ENCODE data around the gene NR2C1.

DNA sequence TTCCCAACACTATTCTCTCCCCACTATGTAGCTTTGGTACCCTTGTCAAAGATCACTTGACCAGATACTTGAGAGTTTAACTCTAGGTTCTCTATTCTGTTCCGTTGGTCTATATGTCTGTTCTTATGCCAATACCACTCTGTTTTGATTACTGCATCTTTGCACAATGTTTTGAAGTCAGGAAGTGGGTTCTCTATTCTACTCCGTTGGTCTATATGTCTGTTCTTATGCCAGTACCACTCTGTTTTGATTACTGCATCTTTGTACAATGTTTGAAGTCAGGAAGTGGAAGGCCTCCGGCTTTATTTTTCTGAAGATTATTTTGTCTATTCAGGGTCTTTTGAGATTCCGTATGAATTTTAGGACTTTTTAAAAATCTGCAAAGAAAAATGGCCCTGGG, 67.2 kb downstream of the NR2C1 start:
- TF ChIP-seq POLR2A (IDR thresholded peaks at IDR 0.05): no peak
- no peak for TF ChIP-seq CTCF (IDR thresholded peaks at IDR 0.05)

Data from body of pancreas (tissue), 4 donors.